Measurements from ENCODE around the gene PAFAH1B1. TPM values are rescaled to one million over a fixed set of nuclear protein-coding genes. Genes with fewer than 3 reads are reported as not detected.
"Not testable (repeated sequence)": the region's sequence is repeated elsewhere in the genome, so short reads cannot be mapped to it uniquely, and the experiment has no call there.

The PAFAH1B1 gene
- total RNA-seq, 2 experiments from 2014 or later: 170 to 173 TPM

DNA sequence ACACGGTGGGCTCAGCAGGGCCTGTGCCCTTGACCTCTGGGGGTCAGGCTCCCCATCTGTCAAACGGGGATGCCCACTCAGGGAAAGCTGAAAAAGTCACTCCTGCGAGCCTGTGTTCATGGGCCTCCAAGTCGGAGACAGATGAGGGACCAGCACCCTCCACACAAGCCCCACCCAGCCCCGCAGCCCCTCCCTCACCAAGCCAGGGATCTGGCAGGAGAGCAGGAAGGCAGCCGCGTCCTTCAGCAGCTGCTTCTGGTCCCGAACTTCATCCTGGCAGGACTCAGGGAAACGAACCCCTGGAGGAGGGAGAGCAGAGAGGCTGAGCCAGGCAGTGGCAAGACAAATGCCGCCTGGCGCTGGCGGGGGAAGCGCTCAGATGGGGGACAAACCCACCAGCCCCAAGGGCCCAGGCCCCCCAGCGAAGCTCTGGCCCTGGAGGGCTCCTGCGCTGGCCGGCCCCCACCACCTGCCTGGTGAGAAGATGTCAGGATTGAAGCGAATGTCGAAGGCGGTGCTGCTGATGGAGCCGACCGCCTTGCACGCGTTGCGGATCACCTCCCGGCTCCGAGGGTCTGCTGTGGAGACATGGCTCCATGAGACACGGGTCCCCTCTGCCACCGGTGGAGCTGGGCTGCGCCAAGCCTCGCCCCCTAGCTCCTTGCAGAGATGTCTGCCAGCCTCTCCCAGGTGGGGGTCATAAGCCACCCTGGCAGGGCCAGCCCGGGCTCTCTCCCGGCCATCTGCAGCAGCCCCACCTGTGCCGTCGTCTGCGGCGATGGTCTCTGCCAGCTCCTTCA, 102.7 kb downstream of the PAFAH1B1 start:
- H3K9me3 Mint-ChIP-seq: no peaks in the 10 kb centered on the region
- intact Hi-C loops (cut with micrococcal nuclease): no loop called here
- no peaks in the 10 kb centered on the region for H3K4me1 Mint-ChIP-seq (ENCODE audit: low read depth)
- H3K36me3 Mint-ChIP-seq: peaks cover 4% of the 10 kb centered on the region
- ChIA-PET CTCF (no interaction called here), POLR2A (interaction anchor here (0.7 kb wide), 1 partner anchor 9 kb away, joined by 3 read pairs; no protein-coding TSS in a partner anchor)
- no peak for DNase-seq
- H3K27ac Mint-ChIP-seq: no peak overlapping the region
- H3K4me3 Mint-ChIP-seq: no peak overlapping the region
- no peaks in the 10 kb centered on the region for H3K27me3 Mint-ChIP-seq

DNA sequence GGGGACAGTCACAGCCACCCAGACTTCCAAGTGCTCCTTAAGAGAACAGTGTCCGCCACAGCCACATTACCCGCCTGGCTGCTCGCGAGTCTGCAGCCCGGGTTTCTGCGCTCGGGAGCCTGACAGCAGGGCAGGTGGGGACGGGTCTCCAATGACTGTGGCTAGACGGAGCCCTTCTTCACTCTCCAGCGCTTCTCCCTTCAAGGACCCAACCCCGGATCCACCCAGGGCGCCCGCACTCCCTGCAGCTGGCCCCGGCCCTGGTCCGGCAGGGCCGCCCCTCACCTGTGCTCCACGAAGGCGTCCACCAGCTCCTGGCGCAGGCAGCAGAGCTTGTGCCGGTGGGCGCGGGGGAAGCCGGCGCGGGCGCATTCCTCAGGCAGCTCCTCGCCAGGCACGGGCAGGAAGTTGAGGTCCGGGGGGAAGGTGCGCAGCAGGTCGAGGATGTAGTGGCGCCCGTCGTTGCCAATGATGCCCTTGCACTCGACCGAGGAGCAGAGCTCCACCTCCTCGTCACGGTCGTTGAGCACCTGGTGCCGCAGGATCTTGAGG, 104.2 kb downstream of the PAFAH1B1 start:
- ChIA-PET CTCF (no interaction called here), POLR2A (no interaction called here)
- Mint-ChIP-seq H3K27ac (no peak overlapping the region), H3K9me3 (no peaks in the 10 kb centered on the region), H3K27me3 (no peaks in the 10 kb centered on the region), H3K4me3 (no peak overlapping the region), H3K36me3 (peaks cover 10% of the 10 kb centered on the region), H3K4me1 (ENCODE audit: low read depth) (no peaks in the 10 kb centered on the region)
- DNase-seq: no peak
- intact Hi-C loops (cut with micrococcal nuclease): no loop called here

DNA sequence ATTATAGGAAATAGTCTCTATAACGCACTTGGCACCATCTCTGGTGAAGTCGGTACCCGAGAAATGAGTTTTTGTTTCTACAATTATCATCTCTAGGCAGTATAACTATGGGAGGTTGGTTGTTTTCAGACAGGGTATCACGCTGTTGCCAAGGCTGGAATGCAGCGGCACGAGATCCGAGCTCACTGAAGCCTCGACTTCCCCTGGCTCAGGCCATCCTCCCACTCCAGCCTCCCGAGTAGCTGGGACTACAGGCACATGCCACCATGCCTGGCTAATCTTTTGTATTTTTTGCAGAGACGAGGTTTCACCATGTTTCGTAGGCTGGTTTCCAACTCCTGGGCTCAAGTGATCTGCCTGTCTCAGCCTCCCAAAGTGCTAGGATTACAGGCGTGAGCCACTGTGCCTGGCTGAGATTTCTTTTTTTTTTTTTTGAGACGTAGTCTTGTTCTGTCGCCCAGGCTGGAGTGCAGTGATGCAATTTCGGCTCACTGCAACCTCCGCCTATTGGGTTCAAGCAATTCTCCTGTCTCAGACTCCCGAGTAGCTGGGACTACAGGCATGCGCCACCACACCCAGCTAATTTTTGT, 105.9 kb downstream of the PAFAH1B1 start:
- CTCF ChIA-PET; H3K4me3 Mint-ChIP-seq; H3K9me3 Mint-ChIP-seq; H3K27ac Mint-ChIP-seq; intact Hi-C loops (cut with micrococcal nuclease); H3K27me3 Mint-ChIP-seq; H3K4me1 Mint-ChIP-seq (ENCODE audit: low read depth); DNase-seq: not testable (repeated sequence)
- peaks cover 14% of the 10 kb centered on the region for H3K36me3 Mint-ChIP-seq
- POLR2A ChIA-PET: interaction anchor here (0.7 kb wide), 1 partner anchor 81 kb away, joined by 3 read pairs; no protein-coding TSS in a partner anchor

DNA sequence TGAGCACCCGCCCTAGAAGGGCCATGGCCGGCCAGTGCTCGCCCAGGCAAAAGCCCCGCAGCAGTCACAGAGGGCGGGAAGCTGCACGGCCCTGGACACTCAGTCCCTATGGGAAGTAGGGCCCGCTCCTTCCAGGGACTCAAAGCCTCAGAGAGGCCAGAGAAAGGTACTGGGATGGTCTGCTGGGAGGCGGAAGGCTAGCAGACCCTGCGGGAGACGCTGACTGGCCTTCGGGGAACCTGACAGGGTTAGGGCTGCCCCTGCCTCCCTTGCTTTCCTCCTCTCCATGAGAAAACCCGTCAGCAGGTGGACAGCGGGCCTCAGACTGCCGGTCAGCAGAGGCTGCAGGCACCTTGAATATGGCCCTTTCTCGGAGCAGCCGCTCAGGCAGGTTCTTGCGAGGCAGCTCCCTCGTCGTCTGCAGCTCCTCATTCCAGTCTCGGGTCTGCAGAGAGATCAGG, 106.6 kb downstream of the PAFAH1B1 start:
- ChIA-PET CTCF (interaction anchor here (1.1 kb wide), 1 partner anchor 10 kb away, joined by 3 read pairs; no protein-coding TSS in a partner anchor), POLR2A (interaction anchor here (0.7 kb wide), 1 partner anchor 81 kb away, joined by 3 read pairs; no protein-coding TSS in a partner anchor)
- H3K36me3 Mint-ChIP-seq: peaks cover 14% of the 10 kb centered on the region
- no peak overlapping the region for H3K27ac Mint-ChIP-seq
- no peaks in the 10 kb centered on the region for H3K9me3 Mint-ChIP-seq
- H3K4me1 Mint-ChIP-seq (ENCODE audit: low read depth): no peaks in the 10 kb centered on the region
- H3K4me3 Mint-ChIP-seq: no peak overlapping the region
- no peaks in the 10 kb centered on the region for H3K27me3 Mint-ChIP-seq
- DNase-seq: no peak
- intact Hi-C loops (cut with micrococcal nuclease): no loop called here

DNA sequence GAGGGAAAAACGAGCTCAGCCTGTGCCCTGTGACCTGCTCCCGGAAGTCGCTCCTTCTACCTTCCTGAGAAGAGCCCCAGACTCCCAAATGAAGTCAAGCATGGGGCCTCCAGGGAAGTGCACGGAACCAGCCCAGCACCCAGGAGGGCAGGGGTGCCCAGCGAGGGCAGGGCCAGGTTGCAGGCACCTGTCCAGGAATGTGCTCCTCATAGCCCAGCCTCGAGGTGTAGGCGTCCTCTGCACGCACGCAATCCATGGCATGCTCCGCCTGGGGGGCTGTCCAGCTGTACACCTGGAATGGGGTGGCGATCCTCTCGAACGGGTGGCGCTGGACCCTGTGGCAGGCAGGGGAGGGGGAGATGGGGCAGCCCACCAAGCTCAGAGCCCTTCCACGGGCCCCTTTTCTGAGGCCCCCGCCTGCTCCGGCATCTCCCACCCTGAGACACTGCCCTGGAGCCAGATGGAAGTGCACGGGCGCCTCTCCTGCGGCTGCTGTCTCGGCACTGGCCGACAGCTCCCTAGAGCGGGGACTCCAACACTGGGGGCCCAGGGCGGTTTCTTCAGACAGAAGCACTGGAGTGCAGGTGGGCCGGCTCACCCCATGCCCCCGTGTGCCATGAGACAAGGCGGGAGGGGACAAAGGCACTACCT, 107.2 kb downstream of the PAFAH1B1 start:
- H3K9me3 Mint-ChIP-seq: no peaks in the 10 kb centered on the region
- ChIA-PET CTCF (interaction anchor here (1.1 kb wide), 1 partner anchor 9 kb away, joined by 3 read pairs; no protein-coding TSS in a partner anchor), POLR2A (no interaction called here)
- no peak for DNase-seq
- H3K4me3 Mint-ChIP-seq: no peak overlapping the region
- intact Hi-C loops (cut with micrococcal nuclease): no loop called here
- peaks cover 3% of the 10 kb centered on the region for H3K4me1 Mint-ChIP-seq (ENCODE audit: low read depth)
- H3K36me3 Mint-ChIP-seq: peaks cover 14% of the 10 kb centered on the region
- H3K27me3 Mint-ChIP-seq: no peaks in the 10 kb centered on the region
- H3K27ac Mint-ChIP-seq: no peak overlapping the region

DNA sequence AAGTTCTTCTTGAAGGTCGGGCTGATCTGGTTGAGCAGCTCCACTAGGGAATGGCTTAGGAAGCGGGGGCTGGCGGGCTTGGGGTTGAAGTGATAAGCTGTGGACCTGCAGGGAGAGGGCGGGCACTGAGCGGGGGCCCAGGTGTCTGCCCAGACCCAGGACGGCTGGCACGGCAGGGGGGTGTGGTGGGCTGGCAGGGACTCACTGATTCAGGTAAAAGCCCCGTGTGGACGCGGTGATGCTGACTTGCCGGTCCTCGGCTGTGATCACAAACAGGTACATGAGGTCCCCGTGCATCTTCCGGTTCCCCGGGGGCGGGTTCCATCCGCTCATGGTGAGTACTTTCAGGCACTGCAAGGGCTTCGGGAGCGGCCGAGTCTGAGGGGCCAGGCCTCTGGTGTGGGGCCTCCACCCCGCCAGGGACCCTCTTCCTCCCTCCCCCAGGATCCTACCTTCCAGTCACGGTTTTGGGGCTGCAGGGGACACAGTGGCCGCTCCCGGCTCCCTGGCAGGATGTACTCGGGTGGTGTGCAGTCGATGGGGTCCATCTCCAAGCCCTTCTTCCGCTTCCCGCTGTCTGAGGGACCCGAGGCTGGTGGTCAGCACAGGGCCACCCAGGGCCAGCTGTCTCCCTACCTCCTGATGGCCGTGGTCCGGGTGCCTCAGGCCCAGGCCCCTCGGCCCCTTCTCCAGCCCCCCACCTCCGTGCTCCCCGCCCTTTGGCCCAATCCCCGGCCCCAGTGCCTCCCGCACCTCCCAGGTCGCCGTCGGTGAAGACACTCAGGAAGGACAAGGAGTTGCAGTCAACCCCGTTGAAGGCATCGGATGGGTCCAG, 107.9 kb downstream of the PAFAH1B1 start:
- peaks cover 14% of the 10 kb centered on the region for H3K36me3 Mint-ChIP-seq
- H3K4me3 Mint-ChIP-seq: no peak overlapping the region
- H3K27ac Mint-ChIP-seq: no peak overlapping the region
- H3K4me1 Mint-ChIP-seq (ENCODE audit: low read depth): peaks cover 4% of the 10 kb centered on the region
- CTCF ChIA-PET: interaction anchor here (1.1 kb wide), 1 partner anchor 8 kb away, joined by 3 read pairs; no protein-coding TSS in a partner anchor
- no peaks in the 10 kb centered on the region for H3K27me3 Mint-ChIP-seq
- POLR2A ChIA-PET: no interaction called here
- no peak for DNase-seq
- intact Hi-C loops (cut with micrococcal nuclease): no loop called here
- no peaks in the 10 kb centered on the region for H3K9me3 Mint-ChIP-seq

DNA sequence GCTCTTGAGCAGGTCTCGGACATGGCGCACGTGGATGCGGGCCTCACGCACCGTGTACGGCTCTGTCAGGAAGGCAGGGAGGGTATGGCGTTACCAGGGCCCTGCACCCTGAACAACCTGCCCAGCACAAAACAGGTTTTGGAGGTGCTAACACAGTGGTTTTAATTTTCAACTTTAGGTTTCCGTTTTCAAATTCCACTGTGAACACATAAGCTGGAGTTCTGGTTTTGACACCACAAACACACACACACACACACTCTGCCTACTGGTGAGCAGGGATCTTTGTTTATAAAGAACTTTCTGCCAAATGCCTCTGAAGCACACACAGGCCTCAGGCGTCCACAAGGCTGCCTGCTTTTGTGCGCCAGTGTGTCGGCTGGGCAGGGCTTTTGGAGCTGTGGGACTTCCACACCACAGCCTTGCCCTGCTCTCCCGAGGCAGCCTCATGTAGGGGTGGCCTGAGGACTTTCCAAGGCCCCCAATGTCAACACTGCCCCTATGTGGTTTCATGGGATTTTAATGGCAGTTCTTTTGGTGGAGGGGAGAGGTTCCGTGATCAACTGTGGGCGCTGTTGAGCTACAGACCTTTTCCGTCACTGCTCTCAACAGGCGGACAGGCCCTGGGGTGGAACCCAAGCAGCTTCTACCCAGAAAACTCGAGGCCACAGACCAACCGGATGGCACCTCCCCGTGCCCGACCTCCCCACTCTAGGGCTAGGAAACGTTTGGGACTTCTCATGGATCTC, 108.7 kb downstream of the PAFAH1B1 start:
- no peak for DNase-seq
- H3K4me1 Mint-ChIP-seq (ENCODE audit: low read depth): peaks cover 4% of the 10 kb centered on the region
- H3K27ac Mint-ChIP-seq: no peak overlapping the region
- POLR2A ChIA-PET: no interaction called here
- H3K4me3 Mint-ChIP-seq: no peak overlapping the region
- no peaks in the 10 kb centered on the region for H3K9me3 Mint-ChIP-seq
- H3K36me3 Mint-ChIP-seq: peaks cover 14% of the 10 kb centered on the region
- intact Hi-C loops (cut with micrococcal nuclease): no loop called here
- no peaks in the 10 kb centered on the region for H3K27me3 Mint-ChIP-seq
- CTCF ChIA-PET: no interaction called here

DNA sequence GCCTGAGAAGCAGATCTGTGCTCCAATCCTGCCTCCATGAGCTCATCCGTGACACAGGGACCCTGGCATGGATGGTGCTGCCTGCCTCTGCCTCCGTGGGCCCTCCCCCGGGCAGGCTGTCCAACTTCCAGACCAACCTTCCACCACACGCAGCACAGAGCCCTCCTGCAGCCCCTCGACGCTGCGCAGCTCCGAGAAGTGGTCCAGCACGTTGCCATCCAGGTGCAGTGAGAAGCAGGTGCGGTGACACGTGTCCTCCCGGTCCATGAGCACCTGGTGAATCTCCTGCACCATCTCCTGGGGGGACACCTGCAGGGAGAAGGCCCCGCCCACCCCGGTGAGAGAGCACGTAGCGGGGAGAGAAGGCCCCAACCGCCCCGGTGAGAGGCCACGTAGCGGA, 109.7 kb downstream of the PAFAH1B1 start:
- CTCF ChIA-PET: no interaction called here
- no peak for DNase-seq
- H3K27me3 Mint-ChIP-seq: no peaks in the 10 kb centered on the region
- POLR2A ChIA-PET: no interaction called here
- H3K36me3 Mint-ChIP-seq: peaks cover 14% of the 10 kb centered on the region
- H3K4me1 Mint-ChIP-seq (ENCODE audit: low read depth): peaks cover 5% of the 10 kb centered on the region
- no peak overlapping the region for H3K4me3 Mint-ChIP-seq
- no peaks in the 10 kb centered on the region for H3K9me3 Mint-ChIP-seq
- no peak overlapping the region for H3K27ac Mint-ChIP-seq
- intact Hi-C loops (cut with micrococcal nuclease): no loop called here

DNA sequence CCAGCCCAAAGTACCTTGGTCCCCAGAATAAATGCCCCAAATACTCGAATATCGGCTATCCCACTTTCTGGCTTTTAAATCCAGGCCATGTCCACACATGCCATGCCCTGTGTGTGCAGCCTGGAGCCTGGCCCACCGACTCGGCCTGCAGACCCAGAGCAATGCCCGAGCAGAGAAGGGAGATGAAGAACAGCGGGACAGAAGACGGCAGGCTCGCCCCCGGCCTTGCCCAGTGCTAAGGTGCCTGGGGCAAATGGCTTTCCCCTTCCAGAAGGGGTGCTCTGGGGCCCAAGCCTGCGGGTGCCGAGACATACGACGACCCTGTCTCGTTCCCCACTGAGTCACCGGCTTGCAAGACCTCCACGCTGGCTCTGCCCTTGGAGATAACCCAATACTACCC, 110.2 kb downstream of the PAFAH1B1 start:
- no peak for DNase-seq
- H3K4me3 Mint-ChIP-seq: no peak overlapping the region
- no peaks in the 10 kb centered on the region for H3K27me3 Mint-ChIP-seq
- peaks cover 13% of the 10 kb centered on the region for H3K36me3 Mint-ChIP-seq
- no peak overlapping the region for H3K27ac Mint-ChIP-seq
- CTCF ChIA-PET: no interaction called here
- peaks cover 9% of the 10 kb centered on the region for H3K4me1 Mint-ChIP-seq (ENCODE audit: low read depth)
- intact Hi-C loops (cut with micrococcal nuclease): no loop called here
- POLR2A ChIA-PET: no interaction called here
- H3K9me3 Mint-ChIP-seq: no peaks in the 10 kb centered on the region

DNA sequence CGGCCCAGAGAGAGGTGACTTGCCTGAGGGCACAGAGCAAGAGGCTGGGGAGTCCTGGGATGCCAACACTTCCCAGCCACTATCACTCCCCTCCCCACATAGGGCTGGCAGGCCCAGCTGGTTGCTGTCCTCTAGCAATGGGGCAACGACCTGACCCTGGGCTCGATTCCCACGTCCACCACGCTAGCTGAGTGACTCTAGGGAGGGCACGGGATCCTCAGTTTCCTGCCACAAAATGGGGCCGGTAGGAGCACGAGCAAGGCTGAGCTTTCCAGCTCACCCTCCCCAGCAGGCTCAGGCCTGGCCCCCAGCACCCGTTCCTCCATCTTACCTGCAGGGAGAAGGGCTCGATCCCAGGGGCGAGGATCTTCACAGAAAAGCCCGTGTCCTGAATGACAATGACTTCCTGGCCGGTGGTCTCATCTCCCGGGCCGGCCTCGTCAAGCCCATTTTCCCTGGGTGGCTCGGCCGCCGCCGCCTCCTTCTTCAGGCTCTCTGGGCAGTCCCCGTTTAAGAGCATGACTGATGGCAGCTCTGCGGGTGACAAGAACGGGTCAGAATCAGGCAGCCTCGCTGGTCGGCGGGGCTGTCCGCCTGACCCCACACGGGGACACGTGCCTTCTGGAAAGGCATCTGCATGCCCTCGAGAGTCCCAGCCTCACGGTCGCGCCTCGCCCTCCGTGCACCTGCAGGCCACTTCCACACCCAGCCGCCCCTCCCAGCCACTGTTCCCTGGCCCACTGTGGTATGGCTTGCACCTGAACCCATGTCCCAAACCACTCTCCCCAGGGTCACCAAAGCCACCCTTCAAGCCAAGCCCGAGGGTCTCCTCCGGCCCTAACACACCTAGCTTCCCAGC, 110.8 kb downstream of the PAFAH1B1 start:
- CTCF ChIA-PET: no interaction called here
- H3K36me3 Mint-ChIP-seq: peaks cover 13% of the 10 kb centered on the region
- H3K9me3 Mint-ChIP-seq: no peaks in the 10 kb centered on the region

DNA sequence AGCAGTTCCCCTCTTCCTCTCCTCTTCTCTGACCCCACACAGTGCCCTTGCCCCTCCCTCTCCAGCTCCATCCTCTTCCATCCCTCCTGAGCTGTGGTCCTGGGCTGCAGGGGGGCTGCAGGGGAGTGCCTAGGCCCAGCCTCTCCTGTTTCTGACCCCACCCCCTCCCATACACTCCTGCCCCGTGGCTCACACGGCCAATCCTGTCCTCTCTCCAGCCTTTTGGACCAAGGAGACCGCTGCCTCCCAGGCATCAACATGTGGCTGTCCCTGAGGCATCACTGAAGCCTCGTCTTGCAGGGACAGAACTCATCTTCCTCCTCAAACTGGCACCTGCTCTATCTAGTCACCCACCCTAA, 111.4 kb downstream of the PAFAH1B1 start:
- Mint-ChIP-seq H3K4me3 (no peak overlapping the region), H3K36me3 (peaks cover 13% of the 10 kb centered on the region), H3K9me3 (no peaks in the 10 kb centered on the region), H3K27me3 (no peaks in the 10 kb centered on the region), H3K4me1 (ENCODE audit: low read depth) (peaks cover 21% of the 10 kb centered on the region), H3K27ac (no peak overlapping the region)
- no peak for DNase-seq
- intact Hi-C loops (cut with micrococcal nuclease): no loop called here
- ChIA-PET CTCF (no interaction called here), POLR2A (no interaction called here)

More for the DNA sequence above, 110.8 kb downstream of the PAFAH1B1 start:
- POLR2A ChIA-PET: no interaction called here
- Mint-ChIP-seq H3K27ac (no peak overlapping the region), H3K4me1 (ENCODE audit: low read depth) (peaks cover 14% of the 10 kb centered on the region), H3K4me3 (no peak overlapping the region), H3K27me3 (no peaks in the 10 kb centered on the region)
- DNase-seq: no peak
- intact Hi-C loops (cut with micrococcal nuclease): no loop called here

Measured in activated CD4-positive, alpha-beta memory T cell treated with anti-CD3 and anti-CD28 coated beads for 36 hours (primary cell).